Measurements from ENCODE around the gene GAS7.

Gene GAS7

DNA sequence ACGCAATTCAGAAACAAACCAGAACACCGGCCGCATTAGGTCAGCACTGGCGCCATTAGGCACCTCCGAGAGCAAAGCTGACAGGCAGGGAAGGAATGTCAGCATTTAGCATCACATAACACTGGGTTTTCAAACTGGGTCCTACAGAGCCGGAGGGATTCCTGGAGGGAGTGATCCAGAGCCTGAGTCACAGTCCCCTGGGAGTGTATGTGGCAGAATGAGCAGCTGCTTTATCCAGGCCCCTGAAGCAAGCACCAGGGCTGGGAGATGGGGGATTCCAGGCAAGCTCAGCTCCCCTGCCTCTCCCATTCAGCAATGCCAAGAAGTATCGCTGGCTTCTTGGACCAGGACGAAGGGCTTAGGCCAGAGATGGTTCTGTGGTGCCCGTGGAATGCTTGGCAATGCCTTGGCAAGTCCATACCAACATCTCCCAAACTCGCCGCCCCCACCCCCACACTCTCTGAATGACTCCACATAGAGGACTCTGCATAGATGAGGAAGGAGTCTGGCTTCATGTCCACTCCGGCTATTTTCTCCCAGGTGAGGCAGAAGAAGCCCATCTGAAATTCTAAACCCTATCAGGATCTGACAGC is 20.4 kb downstream of the GAS7 start:
- DNase-seq (ENCODE audit: low spot score): no peak
- TF ChIP-seq, protein P1, sequence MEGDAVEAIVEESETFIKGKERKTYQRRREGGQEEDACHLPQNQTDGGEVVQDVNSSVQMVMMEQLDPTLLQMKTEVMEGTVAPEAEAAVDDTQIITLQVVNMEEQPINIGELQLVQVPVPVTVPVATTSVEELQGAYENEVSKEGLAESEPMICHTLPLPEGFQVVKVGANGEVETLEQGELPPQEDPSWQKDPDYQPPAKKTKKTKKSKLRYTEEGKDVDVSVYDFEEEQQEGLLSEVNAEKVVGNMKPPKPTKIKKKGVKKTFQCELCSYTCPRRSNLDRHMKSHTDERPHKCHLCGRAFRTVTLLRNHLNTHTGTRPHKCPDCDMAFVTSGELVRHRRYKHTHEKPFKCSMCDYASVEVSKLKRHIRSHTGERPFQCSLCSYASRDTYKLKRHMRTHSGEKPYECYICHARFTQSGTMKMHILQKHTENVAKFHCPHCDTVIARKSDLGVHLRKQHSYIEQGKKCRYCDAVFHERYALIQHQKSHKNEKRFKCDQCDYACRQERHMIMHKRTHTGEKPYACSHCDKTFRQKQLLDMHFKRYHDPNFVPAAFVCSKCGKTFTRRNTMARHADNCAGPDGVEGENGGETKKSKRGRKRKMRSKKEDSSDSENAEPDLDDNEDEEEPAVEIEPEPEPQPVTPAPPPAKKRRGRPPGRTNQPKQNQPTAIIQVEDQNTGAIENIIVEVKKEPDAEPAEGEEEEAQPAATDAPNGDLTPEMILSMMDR (IDR thresholded peaks at IDR 0.05; ENCODE audit: extremely low read depth, missing control alignments): no peak

DNA sequence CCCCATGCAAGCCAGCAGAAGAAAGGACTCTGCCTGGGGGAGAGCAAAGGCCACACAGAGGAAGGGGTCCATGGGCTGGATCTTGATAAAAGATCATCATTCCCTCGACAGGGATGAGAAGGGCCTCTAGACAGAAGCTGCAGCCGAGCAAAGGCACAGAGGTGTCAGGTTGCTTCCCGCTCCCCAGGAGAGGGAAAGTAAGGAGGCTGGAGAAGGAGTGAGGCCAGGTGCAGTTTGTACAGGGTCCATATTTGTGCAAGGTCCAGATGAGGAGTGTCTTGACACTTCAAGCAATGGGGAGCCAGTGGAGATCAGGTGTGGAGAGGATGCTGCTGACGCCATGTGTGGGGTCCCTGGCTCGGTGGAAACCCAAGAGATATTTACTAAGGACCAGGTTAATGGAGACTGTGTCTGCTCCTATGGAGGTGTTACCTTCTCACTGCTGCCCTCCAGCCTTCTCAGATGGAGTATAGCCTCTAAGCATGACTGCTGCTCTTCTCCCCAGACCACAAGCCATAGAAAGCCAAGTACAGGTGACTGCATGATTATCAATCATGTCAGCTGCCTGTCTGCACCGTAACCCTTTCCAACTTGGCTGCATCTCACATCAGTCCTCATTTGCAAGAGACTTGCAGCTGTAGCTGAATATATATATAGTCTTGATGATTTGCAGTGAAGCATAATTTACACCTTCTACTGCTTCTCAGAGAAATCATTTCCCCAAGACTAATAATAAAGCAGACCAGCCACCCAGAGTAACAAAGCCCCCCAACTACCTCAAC is 21.1 kb downstream of the GAS7 start:
- TF ChIP-seq, protein P1 (IDR thresholded peaks at IDR 0.05; ENCODE audit: extremely low read depth, missing control alignments): no peak
- no peak for DNase-seq (ENCODE audit: low spot score)

DNA sequence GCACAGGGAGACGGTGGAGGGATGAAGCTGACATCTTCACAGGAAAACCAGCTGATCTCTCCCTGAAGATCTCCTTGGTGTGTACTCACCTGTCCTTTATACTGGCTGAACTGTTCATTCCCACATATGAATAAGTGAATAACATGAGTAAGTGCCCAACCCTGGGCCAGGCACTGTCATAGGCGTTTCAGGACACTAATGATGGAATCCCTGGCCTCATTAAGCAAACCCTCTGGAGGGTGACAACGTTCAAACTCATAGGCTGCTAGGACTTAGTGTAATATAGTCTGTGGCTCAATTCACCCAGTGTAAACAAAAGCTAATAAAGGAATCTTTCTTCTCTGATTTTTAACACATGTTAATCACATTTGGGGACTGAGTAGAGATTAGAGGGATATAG is 24.5 kb downstream of the GAS7 start:
- TF ChIP-seq, protein P1 (IDR thresholded peaks at IDR 0.05; ENCODE audit: extremely low read depth, missing control alignments): no peak
- DNase-seq (ENCODE audit: low spot score): no peak

DNA sequence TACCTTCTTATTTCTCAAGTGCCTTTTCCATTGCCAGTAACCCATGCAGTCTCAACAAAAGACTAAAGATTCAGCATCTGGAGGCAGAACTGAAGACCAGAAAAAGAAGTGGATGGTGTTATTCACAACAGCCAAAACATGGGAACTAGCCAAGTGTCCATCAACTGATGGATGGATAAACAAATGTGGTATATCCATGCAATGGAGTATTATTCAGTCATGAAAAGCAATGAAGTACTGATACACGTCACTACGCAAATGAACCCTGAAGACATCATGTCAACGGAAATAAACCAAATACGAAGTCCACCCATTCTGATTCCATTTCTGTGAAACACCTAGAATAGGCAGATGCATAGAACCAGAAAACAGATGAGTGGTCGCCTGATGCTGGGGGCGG is 25.6 kb downstream of the GAS7 start:
- DNase-seq (ENCODE audit: low spot score): no peak
- TF ChIP-seq, protein P1 (IDR thresholded peaks at IDR 0.05; ENCODE audit: extremely low read depth, missing control alignments): no peak

DNA sequence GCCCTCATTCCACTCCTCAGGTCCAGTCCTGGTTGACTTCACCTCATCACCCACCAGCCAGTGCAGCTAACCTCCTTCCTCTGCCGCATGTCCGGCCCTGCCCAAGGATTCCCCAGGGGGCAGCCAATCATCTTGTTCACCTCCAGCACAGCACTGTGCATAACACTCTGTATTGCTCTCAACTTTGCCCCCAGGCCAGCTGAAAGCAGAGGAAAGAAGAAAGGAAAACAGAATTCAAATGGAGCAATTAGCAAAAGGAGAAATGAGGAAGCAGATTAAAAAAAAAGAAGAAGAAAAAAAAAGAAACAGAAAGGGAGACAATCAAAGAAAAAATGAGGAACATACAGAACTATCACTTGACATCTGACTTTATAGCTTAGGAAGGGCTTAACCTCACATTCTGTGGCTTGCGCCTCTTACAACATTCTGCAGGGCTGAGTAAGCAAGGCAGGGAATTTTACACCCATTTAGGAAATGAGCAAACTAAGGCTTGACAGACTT is 26.1 kb downstream of the GAS7 start:
- TF ChIP-seq, protein P1 (IDR thresholded peaks at IDR 0.05; ENCODE audit: extremely low read depth, missing control alignments): no peak
- DNase-seq (ENCODE audit: low spot score): no peak

DNA sequence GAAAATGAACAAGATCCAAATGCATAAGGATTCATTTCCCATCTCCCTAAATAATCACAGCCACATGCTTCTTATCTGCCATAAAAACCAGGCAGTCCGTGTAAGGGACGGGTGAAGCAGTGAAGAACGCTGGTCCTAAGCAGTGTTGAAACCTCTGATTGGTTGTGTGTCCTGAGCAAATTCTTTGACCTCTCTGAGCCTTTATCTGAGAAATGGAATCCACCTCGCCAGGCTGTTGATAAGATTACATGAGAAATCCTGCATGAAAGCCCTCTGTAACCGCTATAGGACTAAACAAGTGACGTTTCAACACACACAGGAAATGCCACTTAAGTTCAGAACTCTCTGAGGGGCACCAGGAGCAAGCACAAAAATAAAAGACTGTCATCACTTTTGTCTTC is 26.8 kb downstream of the GAS7 start:
- DNase-seq (ENCODE audit: low spot score): no peak
- TF ChIP-seq, protein P1 (IDR thresholded peaks at IDR 0.05; ENCODE audit: extremely low read depth, missing control alignments): no peak

DNA sequence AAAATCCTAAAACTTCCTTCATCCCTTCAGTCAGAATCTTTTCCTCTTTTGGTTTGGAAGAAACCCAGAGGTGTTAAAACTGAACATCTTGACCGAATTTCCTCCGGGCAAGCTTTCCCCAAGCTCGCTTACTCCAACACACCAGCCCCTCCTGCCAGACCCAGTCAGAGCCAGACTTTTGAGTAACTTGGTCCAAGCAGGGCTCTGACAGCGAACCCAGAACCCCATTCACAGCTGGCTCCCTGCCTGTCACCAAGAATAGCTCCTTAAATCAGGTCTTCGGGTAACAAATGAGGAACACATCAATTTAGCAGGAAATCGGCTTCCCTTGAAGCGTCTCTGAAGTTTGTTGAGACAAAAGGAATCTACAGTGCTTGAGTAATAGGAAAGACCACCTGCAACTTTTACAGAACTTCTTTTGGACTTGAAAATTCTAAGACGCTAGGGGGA is 27.3 kb downstream of the GAS7 start:
- TF ChIP-seq, protein P1 (IDR thresholded peaks at IDR 0.05; ENCODE audit: extremely low read depth, missing control alignments): no peak
- no peak for DNase-seq (ENCODE audit: low spot score)

Data from GM20000 (cell line).